ENCODE measurements around the gene P2RX3.

P2RX3 gene

DNA sequence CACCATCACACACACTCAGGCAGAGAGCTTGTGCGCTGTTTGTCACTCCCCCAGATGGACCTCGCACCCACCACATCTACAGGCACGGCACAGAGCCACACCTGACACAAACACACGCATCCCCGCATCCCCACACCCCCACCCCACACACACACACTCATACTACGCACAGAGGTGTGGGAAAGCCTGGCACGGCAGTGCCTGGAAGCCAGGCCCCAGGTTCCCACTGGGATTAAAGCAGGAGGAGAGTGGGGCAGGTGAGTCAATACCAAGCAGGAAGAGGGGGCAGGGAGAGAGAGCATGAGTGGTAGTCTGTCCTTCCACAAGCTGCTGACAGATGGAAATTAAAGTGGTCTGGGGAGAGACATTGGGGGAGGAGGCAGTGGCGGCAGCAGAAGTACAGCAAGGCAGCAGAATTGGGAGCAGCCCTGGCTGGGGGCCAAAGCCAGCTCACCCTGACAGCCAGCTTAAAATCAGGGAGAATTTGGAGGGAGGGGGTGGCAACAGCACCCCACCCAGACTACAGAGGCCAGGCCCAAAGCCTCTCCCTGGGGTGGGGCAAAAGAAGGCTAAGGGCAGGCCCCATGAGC is 34.1 kb upstream of the P2RX3 start:
- H3K36me3 ChIP-seq (replicated peaks): peaks cover 66% of the 10 kb centered on the region
- in situ Hi-C loops (cut with HindIII; ENCODE audit: low pct_ligation_motif_present, low sequenced_read_pairs): no loop called here

DNA sequence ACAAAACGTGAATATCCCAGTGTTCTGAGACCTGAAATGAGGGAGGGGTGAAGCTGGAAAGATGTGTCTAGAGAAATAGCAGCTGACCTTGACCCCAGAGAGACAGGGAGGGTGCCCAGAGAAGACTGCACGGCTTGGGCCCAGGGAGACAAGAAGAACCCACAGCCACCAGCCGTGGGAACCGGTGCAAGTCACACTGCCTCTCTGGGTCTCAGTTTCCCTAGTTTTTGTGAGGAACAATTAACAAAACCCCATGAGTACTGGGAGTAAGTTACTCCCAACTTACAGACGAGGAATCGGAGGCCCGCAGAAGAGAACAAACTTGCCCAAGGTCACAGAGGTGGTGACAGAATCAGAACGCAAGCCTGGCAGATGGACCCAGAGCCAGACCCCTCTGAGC is 32.6 kb upstream of the P2RX3 start:
- Histone ChIP-seq H3K4me3 (ENCODE audit: low read depth, low read length) (no peak overlapping the region), H3K27me3 (replicated peaks) (no peaks in the 10 kb centered on the region), H3K27ac (no peak overlapping the region), H3K36me3 (replicated peaks) (peaks cover 66% of the 10 kb centered on the region)
- TF ChIP-seq, protein P1, sequence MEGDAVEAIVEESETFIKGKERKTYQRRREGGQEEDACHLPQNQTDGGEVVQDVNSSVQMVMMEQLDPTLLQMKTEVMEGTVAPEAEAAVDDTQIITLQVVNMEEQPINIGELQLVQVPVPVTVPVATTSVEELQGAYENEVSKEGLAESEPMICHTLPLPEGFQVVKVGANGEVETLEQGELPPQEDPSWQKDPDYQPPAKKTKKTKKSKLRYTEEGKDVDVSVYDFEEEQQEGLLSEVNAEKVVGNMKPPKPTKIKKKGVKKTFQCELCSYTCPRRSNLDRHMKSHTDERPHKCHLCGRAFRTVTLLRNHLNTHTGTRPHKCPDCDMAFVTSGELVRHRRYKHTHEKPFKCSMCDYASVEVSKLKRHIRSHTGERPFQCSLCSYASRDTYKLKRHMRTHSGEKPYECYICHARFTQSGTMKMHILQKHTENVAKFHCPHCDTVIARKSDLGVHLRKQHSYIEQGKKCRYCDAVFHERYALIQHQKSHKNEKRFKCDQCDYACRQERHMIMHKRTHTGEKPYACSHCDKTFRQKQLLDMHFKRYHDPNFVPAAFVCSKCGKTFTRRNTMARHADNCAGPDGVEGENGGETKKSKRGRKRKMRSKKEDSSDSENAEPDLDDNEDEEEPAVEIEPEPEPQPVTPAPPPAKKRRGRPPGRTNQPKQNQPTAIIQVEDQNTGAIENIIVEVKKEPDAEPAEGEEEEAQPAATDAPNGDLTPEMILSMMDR (IDR thresholded peaks at IDR 0.05; ENCODE audit: low read depth, low read length, missing control alignments): no peak
- no peak for DNase-seq
- in situ Hi-C loops (cut with HindIII; ENCODE audit: low pct_ligation_motif_present, low sequenced_read_pairs): no loop called here

More for the DNA sequence above, 34.1 kb upstream of the P2RX3 start:
- no peak for DNase-seq
- no peak overlapping the region for H3K27ac ChIP-seq
- no peaks in the 10 kb centered on the region for H3K27me3 ChIP-seq (replicated peaks)
- no peak overlapping the region for H3K4me3 ChIP-seq (ENCODE audit: low read depth, low read length)
- TF ChIP-seq, protein P1 (IDR thresholded peaks at IDR 0.05; ENCODE audit: low read depth, low read length, missing control alignments): no peak

DNA sequence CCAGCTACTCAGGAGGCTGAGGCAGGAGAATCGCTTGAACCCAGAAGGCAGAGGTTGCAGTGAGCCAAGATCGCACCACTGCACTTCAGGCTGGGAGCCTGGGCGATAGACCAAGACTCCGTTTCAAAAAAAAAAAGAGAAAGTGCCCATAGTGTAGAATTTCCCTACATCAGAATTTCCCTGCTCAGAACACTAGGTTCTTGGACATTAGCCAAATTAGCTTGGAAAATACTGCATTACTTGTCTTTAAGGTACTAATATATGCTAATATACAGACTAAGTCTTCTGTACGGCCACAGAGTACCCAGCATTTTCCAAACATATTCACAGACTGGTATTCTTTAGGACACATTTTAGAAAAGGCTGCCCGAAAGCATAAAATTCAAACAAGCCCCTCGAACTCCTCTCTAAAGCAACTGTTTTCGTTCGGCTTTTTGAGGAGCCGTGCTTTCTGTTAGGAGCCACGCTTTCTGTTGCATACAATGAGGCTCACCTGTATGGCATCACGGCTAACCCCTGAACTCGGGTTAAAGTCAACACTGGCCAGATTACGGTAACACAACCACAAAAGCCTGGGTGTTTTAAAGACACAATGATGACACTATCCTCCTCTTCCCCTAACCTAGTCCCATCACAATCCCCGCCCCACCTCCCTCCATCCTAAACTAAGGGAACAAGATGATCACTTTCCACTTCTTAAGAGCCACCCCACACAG is 31.8 kb upstream of the P2RX3 start:
- Histone ChIP-seq H3K27me3 (replicated peaks) (no peaks in the 10 kb centered on the region), H3K27ac (no peak overlapping the region), H3K36me3 (replicated peaks) (peaks cover 59% of the 10 kb centered on the region), H3K4me3 (ENCODE audit: low read depth, low read length) (no peak overlapping the region)
- TF ChIP-seq, protein P1 (IDR thresholded peaks at IDR 0.05; ENCODE audit: low read depth, low read length, missing control alignments): no peak
- in situ Hi-C loops (cut with HindIII; ENCODE audit: low pct_ligation_motif_present, low sequenced_read_pairs): no loop called here
- DNase-seq: no peak

DNA sequence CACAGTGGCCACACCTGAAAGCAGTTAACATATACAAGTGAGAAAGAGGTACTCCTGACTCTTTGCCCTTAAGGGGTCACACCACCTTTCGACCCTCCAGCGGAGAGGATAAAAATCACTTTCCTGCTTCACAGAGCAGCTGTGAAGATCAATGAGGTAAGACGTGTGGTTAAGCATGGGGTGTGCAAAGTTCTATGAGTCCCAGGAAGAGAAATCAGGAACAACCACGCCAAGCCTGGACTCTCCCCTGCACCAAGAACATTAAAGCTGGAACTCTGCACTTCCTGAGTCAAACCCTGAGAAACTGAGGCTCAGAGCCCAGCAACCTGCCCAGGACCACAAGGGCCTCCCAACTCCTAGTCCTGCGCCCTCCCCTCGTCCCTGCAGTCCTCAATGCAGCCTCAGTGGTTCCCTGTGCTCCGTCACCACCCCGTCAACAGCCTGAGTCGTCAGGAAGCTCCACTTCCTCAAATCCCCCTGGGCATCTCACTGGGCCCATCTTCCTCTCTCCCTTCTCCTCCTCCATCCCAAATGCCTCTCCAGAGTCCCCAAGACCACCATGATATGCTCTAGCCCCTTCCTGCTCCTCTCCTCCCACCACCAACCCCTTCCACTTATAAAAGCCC is 31.1 kb upstream of the P2RX3 start:
- H3K27ac ChIP-seq: no peak overlapping the region
- H3K36me3 ChIP-seq (replicated peaks): peaks cover 55% of the 10 kb centered on the region
- H3K4me3 ChIP-seq (ENCODE audit: low read depth, low read length): no peak overlapping the region
- DNase-seq: no peak
- in situ Hi-C loops (cut with HindIII; ENCODE audit: low pct_ligation_motif_present, low sequenced_read_pairs): no loop called here
- TF ChIP-seq, protein P1 (IDR thresholded peaks at IDR 0.05; ENCODE audit: low read depth, low read length, missing control alignments): no peak
- no peaks in the 10 kb centered on the region for H3K27me3 ChIP-seq (replicated peaks)

DNA sequence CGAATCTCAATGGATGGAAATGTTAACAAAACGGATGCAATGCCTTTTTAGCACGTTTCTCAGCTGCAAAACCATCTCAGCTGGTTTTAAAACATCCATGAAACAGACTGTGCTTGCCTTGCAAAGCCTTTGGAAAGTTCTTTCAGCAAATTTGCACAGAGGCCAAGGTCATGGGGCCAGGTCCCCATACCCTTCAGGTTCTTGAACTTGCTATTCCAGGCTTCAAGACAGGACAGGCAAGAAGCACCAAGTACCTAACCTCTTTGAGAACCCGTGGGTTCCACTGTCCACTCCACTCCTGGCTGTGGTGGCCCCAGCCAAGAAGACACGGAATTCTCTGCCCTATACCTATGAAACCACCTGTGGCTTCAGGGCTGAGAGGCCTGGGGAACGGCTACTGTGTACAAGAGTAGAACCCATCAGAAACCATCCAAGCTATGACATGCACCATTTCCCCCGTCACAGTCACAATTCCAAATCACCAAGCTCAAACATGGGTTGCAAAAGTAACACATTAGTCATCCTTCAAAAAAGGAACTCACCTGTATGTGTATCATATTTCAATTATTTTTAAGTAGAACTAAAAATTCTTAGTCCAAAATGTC is 30.4 kb upstream of the P2RX3 start:
- Histone ChIP-seq H3K27ac (no peak overlapping the region), H3K4me3 (ENCODE audit: low read depth, low read length) (no peak overlapping the region), H3K36me3 (replicated peaks) (peaks cover 55% of the 10 kb centered on the region), H3K27me3 (replicated peaks) (no peaks in the 10 kb centered on the region)
- DNase-seq: no peak
- in situ Hi-C loops (cut with HindIII; ENCODE audit: low pct_ligation_motif_present, low sequenced_read_pairs): no loop called here
- TF ChIP-seq, protein P1 (IDR thresholded peaks at IDR 0.05; ENCODE audit: low read depth, low read length, missing control alignments): no peak

Data from brain microvascular endothelial cell (primary cell).